GM21529 (cell line): ENCODE measurements around the gene LAMA5.

Experiments used
- ATAC-seq: cut with Tn5 transposase; IDR thresholded peaks from one replicate; pipeline ENCODE4 v1.9.1; 2021; ENCODE audit not compliant: unreplicated experiment

The LAMA5 gene

DNA sequence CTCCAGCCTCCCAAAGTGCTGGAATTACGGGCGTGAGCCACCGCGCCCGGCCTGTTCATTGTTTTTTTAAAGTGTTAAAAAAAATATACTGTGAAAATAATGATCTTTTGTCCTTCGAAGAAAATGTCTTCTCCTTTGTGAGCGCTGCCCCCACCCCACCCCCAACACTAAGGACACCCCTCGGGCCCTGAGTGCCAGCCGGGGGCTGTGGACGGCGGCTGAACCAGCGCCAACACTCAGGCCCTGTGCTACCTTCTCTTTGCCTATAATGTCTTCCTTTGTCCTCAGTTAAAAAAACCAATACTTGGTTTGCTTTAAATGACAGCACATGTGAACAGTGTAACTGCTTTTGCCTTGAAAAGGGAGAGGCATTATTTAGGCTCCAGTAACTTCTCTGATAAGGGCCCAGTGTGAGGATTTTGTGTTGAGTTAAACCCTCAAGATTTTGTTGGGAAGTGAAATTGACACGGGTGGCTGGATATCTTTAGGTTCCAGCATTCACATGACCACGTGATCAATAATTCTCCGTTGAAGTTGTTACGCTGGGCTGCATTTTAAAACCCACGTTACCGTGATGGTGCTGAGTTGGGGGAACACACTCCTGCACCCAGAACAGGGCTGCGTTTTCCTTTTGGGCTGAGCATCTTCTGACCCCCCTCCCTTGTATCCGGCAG lies 73.9 kb downstream of the LAMA5 start:
- no peak for ATAC-seq

DNA sequence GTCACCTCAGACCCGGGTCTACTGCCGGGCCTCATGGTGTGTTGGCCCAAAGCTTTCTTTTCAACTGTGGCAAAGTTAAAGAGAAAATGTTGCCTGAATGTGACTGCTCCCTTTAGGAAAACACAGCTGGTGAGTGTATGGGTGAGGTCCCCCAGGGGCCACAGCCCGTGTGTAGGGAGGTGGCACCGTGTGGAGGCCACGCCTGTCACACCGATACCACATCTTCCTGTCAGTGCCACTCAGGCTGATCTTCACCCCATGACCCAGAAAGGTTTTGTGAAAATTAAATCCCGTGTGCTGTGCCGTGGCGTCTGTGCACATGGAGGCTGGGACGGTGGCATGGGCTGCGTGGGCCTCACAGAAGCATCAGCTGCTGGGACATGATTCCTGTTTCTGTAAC lies 75.0 kb downstream of the LAMA5 start:
- no peak for ATAC-seq

DNA sequence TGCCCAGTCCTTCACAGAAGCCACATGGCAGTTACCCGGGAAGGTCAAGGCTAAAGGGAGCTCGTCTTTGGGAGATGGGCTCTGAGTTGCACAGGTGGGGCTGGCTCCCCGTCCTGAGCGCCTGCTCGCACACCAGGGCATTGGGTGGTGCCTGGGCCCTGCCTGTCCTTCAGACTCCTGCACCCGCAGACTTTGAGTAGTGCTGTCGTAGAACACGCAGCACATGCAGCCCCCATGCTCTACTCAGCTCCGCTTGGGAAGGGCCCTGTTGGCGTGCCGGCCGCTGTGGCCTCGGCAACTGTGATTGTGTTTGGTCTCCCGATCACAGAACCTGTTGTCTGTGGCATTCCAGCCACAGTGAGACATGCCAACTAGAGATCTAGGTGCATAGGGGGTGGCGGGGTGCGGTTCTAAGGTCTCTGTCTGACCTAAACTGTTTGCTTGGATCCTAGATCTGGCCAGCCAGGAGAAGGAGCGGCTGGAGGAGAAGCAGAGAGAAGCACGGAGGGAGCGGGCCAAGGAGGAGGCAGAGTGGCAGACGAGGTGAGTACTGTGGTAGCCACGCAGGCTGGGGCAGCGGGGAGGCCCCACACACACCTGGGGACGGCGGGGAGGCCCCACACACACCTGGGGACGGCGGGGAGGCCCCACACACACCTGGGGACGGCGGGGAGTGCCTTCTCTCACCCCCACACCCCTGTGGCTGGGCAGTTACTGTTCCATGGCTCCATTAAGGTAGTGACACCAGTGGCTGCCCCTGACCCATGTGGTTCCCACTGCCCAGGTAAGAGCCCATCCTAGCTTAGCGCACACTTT lies 75.7 kb downstream of the LAMA5 start:
- ATAC-seq, result no peak

DNA sequence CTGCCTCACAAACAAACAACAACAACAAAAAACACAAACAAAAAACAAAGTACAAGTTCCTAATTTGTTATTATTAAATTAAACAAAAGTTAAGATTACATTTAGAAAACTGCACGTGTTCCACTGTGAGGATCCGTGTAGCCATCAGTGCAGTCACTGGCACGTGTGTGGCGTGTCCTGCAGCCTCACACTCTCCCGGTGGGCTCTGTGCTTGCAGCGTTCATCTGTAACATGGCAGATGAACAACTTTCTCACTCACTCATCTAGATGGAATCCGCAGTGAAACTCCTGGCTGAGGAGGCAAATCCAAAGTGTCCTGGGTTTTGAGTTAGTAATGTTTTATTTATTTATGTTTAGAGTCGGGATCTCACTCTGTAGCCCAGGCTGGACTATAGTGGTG lies 77.2 kb downstream of the LAMA5 start:
- no peak for ATAC-seq

DNA sequence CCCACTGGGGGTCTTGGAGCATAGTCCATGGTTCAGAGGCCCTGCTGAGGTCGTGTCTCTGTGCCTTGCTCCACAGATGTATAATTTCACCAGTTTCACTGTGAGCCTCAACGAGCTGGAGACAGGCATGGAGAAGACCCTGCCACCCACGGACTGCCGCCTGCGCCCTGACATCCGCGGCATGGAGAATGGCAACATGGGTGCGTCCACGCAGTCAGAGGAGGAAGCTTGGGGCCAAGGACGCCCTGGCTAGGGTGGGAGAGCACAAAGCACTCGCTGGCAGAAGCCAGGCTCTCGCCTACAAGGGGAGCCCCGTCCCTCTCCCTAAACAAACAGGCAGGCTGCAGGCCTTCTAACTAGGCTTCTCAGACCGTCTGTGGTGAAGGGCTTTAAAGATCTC lies 78.0 kb downstream of the LAMA5 start:
- ATAC-seq, result no peak

DNA sequence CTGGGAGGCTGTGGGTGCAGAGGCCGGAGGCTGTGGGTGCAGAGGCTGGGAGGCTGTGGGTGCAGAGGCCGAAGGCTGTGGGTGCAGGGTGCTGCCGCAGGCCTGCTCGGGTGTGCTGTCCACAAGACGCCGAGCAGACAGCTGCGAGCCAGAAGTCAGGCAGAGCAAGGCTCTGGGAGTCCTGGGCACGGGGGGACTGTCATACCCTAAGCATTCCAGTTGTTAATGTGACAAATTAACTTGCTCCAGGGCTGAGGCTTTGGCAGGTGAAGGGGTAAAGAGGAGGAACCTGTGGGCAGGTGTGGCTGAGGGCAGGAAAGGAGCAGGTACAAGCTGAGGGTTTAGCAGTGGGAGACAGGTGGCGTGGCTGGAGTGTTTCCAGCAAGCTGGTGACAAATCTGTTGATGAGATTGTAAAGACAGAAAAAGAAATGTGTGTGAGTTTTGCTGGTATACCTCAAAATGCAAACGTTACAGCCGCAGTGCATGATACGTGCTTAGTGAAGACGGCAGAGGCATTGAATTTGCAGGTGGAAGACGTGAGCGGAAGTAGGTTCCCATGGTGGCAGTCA lies 78.5 kb downstream of the LAMA5 start:
- ATAC-seq, result no peak

DNA sequence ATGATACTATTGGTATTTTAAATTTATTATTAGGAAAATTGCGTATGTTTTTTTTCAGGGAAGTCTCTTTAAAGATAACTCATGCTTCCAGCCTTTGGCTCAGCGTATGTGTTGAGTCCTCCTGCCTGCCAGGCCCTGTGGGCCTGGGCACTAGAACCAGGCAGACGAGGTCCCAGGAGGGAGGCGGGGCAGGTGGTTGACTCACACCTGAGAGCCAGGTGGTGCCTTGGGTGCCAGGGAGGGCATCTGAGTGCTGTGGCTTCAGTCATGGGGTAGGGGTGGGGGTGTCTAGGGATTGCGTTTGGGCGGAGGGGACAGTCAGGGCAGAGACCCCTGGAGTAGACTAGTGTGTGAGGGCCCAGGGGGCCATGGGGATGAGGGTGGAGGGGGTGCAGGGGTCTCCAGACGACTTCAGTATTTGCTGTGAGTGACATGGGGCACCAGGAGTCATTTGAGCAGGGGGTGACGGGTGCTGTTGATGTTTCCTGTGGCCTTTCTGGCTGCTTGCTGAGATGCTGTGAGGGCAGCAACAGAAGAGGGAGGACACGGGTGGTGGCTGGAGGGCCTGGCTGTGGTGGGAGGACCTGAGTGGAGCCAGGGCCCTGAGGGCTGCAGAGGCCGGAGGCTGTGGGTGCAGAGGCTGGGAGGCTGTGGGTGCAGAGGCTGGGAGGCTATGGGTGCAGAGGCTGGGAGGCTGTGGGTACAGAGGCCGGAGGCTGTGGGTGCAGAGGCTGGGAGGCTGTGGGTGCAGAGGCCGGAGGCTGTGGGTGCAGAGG lies 79.2 kb downstream of the LAMA5 start:
- ATAC-seq, result no peak

DNA sequence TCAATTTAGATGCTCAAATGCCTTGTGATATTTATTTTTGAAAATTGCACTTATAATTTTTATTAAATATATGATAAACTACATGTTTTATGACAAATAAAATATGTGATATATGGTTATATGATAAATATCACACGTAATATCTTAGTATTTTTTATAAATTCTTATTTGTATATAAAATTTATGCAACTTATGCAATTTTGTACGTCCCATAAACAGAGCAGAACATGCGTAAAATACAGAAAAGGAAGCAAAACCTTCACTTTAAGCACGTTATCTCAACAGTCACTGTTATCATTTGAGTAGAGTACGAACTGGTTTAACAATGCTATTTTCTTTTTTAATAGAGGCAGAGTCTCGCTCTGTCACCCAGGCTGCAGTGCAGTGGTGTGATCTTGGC lies 80.0 kb downstream of the LAMA5 start:
- ATAC-seq, result no peak

DNA sequence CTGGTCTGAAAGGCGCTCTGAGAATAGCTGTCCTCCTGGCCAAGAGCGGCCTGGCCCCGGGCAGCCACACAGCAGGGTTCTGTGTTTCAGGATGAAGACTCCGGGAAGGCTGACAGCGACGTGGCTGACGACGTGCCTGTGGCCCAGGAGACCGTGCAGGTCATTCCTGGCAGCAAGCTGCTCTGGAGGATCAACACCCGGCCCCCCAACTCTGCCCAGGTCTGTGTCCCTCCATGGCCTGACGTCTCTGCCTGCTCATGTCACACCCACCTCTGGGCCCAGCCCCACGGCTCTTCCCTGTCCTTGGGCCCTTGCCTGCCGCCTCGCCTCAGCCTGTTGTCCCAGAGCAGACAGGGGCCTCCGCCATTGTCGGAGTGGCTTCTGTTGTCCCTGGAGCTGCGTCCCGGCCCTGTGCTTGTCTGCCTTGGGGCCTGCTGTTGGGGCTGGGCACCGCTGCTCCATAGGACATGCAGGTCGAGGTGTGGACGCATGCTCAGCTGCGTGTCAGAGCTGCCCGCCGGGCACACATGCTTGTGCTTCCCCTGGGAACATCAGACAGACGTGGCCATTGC lies 80.5 kb downstream of the LAMA5 start:
- no peak for ATAC-seq

DNA sequence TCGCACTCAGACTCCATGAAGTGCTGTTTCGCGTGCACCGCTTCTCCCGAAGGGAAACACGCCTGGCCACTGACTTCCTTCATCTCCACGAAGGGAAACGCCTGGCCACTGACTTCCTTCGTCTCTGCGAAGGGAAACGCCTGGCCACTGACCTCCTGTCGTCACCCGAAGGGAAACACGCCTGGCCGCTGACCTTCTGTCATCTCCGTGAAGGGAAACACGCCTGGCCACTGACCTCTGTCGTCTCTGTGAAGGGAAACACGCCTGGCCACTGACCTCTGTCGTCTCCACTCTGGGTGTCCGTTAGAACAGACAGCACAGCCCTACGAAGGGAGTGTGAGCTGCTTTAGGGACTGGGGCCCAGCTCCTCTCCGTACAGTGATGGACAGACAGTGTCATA lies 81.4 kb downstream of the LAMA5 start:
- ATAC-seq, result no peak

DNA sequence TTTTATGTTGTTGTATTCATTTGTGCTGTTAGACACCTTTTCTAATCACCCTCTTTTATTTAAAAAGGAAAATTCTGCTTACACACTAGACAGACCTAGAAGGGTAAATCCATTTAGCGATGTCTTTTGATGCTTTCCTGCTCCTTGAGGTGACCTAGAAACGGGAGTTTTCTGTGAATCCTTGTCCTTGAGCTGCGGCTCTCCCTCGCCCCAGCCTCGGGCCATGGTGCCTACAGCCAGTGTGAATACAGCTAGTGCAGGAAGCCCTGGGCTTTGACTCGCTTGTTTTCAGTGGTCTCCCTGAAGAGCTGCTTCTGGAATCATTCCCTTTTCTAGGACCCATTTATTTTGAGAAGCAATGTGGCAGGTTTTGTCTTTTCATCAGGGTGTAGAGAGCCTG lies 82.0 kb downstream of the LAMA5 start:
- ATAC-seq, result no peak

DNA sequence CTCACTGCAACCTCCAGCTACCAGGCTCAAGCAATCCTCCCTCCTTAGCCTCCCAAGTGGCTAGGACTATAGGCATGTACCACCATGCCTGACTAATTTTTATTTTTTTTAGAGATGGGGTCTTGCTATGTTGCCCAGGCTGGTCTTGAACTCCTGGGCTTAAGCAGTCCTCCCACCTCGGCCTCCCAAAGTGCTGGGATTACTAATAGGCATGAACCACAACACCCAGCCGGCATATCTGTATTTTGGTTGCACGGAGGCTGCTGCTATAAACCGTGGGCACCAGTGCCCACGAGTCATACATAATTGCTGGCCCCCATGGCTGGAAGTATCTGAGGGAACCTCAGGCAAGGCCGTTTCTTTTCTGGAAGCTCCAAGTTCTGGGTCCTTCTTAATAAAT lies 82.7 kb downstream of the LAMA5 start:
- no peak for ATAC-seq

DNA sequence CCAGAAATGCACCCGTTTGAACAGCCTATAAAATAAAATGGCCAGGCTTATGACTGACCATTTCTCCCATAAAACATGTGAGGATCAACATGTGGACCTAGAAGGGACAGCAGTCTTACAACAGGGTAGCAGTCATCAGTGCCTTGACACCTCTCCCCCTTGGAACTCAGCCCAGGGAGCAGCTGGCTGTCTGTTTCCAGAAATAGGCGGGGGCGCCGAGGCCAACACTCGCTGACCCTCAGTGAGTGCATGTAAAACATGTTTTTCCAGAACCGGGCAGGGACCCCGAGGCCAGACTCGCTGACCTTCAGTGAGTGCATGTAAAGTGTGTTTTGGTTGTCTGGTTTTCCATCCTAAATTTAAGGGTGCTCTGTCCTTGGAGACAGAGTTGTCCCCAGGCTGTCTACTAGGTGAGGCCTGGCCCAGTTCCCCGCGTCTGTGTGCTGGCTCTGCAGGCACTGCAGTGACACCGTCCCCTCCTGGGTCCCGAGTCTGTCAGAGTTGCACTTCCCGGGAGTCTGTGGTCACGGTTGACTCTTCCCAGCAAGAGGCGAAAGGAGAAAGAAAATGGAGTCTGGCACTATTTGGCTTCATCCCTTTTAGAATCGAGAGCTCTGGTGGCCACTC lies 84.1 kb downstream of the LAMA5 start:
- ATAC-seq, result no peak

DNA sequence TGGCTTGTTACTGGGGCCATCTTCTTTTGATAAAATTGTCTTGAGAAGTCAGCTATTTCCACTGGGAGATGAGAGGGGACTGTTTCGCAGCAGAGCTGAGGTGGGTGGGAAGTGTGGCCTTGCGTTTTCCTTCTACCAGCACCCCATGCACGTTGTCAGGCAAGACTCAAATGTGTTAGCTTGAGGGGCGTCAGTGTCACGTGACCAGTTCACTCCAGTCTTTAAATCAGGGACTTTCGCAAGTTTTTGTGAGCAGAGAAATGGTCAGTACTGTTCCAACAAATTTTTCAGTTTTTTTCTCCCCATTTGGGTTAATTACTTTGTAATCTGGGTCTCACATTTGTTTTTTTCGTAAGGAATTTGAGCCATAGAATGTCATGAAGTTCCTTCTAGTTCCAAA lies 85.0 kb downstream of the LAMA5 start:
- no peak for ATAC-seq

DNA sequence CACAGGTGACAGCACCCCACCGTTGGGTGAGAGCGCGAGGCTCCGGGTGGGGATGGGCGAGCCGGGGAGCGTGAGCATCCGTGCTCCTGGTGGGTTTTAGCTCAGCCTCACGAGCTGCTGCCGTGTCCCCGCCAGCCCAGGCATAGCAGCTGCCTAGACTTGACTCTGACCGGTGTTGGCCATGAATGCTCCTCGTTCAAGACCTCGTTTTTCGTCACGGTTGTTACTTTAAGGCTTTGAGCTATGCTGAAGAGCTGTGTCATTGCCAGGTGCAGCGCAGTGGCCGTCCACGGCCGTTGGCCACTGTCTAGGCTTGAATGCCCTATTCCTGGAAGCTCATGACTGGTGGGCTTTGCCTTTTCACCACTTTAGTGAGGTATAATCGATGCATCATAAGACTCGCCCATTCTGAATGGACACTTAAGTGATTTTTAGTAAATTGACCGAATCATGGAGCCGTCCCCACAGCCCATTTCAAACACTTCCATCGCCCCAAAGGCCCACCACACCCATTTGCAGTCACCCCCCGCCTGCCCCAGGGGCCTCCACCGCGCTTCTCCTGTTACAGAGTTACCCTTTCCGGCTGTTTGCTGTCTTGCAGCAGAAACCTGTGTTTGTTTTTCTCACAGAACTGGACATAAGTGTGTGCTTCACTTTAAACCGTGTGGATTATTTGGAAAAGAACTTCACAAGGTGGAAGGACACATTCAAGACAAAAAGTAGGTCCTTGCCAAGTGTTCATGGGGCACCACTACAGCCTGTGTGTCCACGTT lies 85.8 kb downstream of the LAMA5 start:
- no peak for ATAC-seq

DNA sequence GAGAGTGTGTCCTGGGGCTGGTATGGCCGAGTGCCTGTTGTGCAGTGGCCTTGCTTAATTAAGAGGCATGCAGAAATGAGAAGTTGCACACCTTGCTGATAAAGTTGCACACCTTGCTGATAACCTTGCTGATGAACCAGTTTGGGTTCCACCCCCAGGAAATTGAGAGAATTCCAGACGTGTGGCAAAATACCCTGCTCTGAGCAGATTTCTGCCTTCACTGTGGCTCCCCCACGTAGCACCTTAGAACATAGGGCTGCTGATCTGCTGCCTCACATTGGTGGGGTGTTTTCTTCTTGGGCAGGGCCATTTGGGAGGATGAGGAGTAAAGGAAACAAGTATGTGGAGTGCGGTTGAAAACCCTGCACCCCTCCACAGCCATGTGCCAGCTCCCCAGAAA lies 86.8 kb downstream of the LAMA5 start:
- no peak for ATAC-seq

DNA sequence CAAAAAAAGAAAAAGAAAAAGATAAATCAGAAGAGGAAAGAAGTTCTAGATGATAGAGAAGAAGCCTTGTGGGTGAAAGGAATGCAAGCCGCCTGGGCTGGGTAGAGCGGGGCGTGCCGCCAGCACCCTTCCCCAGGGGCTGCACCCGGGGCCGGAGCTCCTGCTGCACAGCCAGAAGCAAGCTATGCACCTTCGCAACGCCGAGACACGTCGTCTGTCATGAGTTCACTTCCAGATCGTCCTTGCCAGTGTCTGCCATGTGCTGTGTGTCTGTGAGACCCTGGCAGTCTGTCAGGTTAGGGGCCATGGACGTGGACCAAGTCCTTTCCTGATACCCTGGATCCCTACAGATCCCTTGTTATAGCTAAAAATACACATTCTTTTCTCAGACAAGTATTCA lies 89.9 kb downstream of the LAMA5 start:
- ATAC-seq, result no peak

DNA sequence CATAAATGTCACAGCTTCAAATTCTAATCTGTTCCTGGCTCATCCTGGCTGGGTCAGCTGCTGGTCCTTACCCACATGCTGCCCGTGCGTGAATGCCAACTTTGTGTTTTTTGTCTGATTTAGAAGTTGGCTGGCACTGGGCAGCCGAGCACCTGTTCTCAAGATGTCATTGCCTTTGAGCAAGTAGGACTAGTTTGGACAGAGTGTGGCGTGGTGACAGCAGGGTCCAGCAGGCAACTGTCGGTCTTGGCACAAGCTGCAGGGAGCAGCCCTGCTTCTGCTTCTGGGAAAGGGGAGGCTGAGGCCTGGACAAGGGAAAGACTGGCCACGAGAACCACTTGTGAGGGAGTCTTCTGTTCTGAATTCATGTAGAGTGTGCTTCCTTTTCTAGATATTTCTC lies 90.7 kb downstream of the LAMA5 start:
- no peak for ATAC-seq

DNA sequence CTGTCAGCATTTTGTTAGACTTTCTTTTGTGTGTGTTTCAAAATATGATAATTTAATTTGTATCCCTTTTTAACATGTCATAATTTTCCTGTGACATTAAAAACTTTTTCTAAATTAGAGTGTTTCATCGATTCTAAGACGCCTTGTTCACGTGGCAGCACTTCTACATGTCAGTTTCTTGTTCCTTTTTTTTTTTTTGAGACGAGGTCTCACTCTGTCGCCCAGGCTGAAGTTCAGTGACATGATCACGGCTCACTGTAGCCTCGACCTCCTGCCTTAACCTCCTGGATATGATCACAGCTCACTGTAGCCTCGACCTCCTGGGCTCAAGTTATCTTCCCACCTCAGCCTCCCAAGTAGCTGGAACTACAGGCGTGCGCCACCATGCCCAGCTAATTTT lies 91.9 kb downstream of the LAMA5 start:
- no peak for ATAC-seq

DNA sequence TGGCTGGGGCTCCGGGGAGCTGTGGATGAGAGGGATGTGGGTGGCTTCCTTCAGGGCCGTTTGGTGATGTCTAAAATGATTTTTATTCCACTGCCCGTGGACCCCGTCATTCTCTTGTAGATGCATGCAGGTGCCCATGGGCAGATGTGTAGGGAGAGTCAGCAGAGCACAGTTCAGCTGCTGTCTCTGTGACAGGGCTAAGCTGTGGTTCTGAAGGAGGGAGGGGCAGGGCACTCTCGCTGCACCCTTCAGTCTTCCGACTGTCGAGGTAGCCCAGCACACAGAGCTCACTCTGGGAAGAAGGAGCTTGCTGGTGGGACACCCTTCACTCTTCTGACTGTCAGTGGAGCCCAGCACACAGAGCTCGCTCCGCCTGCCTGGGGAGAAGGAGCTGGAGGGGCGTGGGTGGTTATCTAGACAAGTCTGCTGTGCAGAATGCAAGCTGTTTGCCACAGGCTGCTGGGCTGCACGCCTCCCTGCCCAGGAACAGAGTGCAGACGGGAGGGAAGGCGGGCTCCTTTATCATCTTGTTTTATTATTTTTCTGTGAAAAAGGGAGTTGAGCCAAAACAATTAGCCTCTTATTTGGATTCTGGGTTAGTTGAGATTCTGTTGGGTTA lies 92.7 kb downstream of the LAMA5 start:
- no peak for ATAC-seq
